ENCODE data around the gene CBFA2T2. TPM values are rescaled to one million over a fixed set of nuclear protein-coding genes. Genes with fewer than 3 reads are reported as not detected.
"Not testable (repeated sequence)": the region's sequence is repeated elsewhere in the genome, so short reads cannot be mapped to it uniquely, and the experiment has no call there.

The CBFA2T2 gene
- polyA plus RNA-seq, 1 donor from 2014 or later = 22.8 TPM

GRCh38 chr20:33561692-33562601 is 72.1 kb downstream of the CBFA2T2 start:
- H3K36me3 Mint-ChIP-seq = peaks cover 13% of the 10 kb centered on the region
- no peak overlapping the region for H3K27ac Mint-ChIP-seq

GRCh38 chr20:33563788-33564187 is 73.9 kb downstream of the CBFA2T2 start:
- H3K27ac Mint-ChIP-seq = peak overlapping the region in 1 of 3 donors; percentile 81
- H3K36me3 Mint-ChIP-seq = peaks cover 7% of the 10 kb centered on the region
- no peak overlapping the region for H3K4me3 Mint-ChIP-seq
- peaks cover 8 to 20% (median 14%) of the 10 kb centered on the region in 3 donors for H3K4me1 Mint-ChIP-seq
- H3K9me3 Mint-ChIP-seq = no peaks in the 10 kb centered on the region
- no peaks in the 10 kb centered on the region for H3K27me3 Mint-ChIP-seq

More at GRCh38 chr20:33561692-33562601, 72.1 kb downstream of the CBFA2T2 start:
- Mint-ChIP-seq H3K27me3 (no peaks in the 10 kb centered on the region), H3K9me3 (no peaks in the 10 kb centered on the region), H3K4me1 (peaks cover 6 to 9% (median 9%) of the 10 kb centered on the region in 3 donors), H3K4me3 (no peak overlapping the region)

GRCh38 chr20:33566781-33567603 is 77.1 kb downstream of the CBFA2T2 start:
- no peaks in the 10 kb centered on the region for H3K9me3 Mint-ChIP-seq
- H3K36me3 Mint-ChIP-seq = peaks cover 11% of the 10 kb centered on the region
- H3K4me3 Mint-ChIP-seq = no peak overlapping the region
- no peaks in the 10 kb centered on the region for H3K27me3 Mint-ChIP-seq
- H3K4me1 Mint-ChIP-seq = peaks cover 12 to 26% (median 26%) of the 10 kb centered on the region in 3 donors
- no peak overlapping the region for H3K27ac Mint-ChIP-seq

GRCh38 chr20:33567949-33568348 is 78.1 kb downstream of the CBFA2T2 start:
- Mint-ChIP-seq H3K27ac (no peak overlapping the region), H3K4me1 (peaks cover 15 to 33% (median 27%) of the 10 kb centered on the region in 3 donors), H3K9me3 (no peaks in the 10 kb centered on the region), H3K27me3 (no peaks in the 10 kb centered on the region), H3K36me3 (peaks cover 9% of the 10 kb centered on the region), H3K4me3 (peak overlapping the region in 1 of 4 donors; percentile 56)

- H3K4me3 Mint-ChIP-seq = peak overlapping the region in 2 of 4 donors; percentile 14 to 76
- H3K9me3 Mint-ChIP-seq = no peaks in the 10 kb centered on the region
- H3K27me3 Mint-ChIP-seq = no peaks in the 10 kb centered on the region
- H3K4me1 Mint-ChIP-seq = peaks cover 19 to 37% (median 29%) of the 10 kb centered on the region in 3 donors
- H3K27ac Mint-ChIP-seq = no peak overlapping the region
- peaks cover 9% of the 10 kb centered on the region for H3K36me3 Mint-ChIP-seq
These were observed 78.5 kb downstream of the CBFA2T2 start for GRCh38 chr20:33568378-33568777.

- H3K36me3 Mint-ChIP-seq = peaks cover 7% of the 10 kb centered on the region
- H3K27me3 Mint-ChIP-seq = no peaks in the 10 kb centered on the region
- H3K27ac Mint-ChIP-seq = no peak overlapping the region
- H3K4me3 Mint-ChIP-seq = peak overlapping the region in 2 of 4 donors; percentile 14 to 76
- peaks cover 19 to 37% (median 28%) of the 10 kb centered on the region in 3 donors for H3K4me1 Mint-ChIP-seq
- H3K9me3 Mint-ChIP-seq = no peaks in the 10 kb centered on the region
These were observed 79.2 kb downstream of the CBFA2T2 start for GRCh38 chr20:33568868-33569801.

GRCh38 chr20:33569802-33570391 is 80.0 kb downstream of the CBFA2T2 start:
- H3K27me3 Mint-ChIP-seq = no peaks in the 10 kb centered on the region
- H3K9me3 Mint-ChIP-seq = no peaks in the 10 kb centered on the region
- peak overlapping the region in 1 of 3 donors; percentile 9 for H3K27ac Mint-ChIP-seq
- peaks cover 7% of the 10 kb centered on the region for H3K36me3 Mint-ChIP-seq
- peak overlapping the region in 1 of 4 donors; percentile 20 for H3K4me3 Mint-ChIP-seq
- H3K4me1 Mint-ChIP-seq = peaks cover 19 to 37% (median 28%) of the 10 kb centered on the region in 3 donors

GRCh38 chr20:33570743-33571142 is 80.8 kb downstream of the CBFA2T2 start:
- Mint-ChIP-seq H3K4me3 (no peak overlapping the region), H3K4me1 (peaks cover 19 to 37% (median 28%) of the 10 kb centered on the region in 3 donors), H3K27ac (no peak overlapping the region), H3K27me3 (no peaks in the 10 kb centered on the region), H3K36me3 (peaks cover 7% of the 10 kb centered on the region), H3K9me3 (no peaks in the 10 kb centered on the region)

GRCh38 chr20:33573268-33573667 is 83.4 kb downstream of the CBFA2T2 start:
- not testable (repeated sequence) for H3K4me3 Mint-ChIP-seq, H3K27ac Mint-ChIP-seq, H3K36me3 Mint-ChIP-seq, H3K9me3 Mint-ChIP-seq, H3K27me3 Mint-ChIP-seq
- peaks cover 21 to 38% (median 29%) of the 10 kb centered on the region in 3 donors for H3K4me1 Mint-ChIP-seq

GRCh38 chr20:33575282-33575681 is 85.4 kb downstream of the CBFA2T2 start:
- Mint-ChIP-seq H3K4me1 (peaks cover 13 to 25% (median 15%) of the 10 kb centered on the region in 3 donors), H3K9me3 (no peaks in the 10 kb centered on the region), H3K36me3 (peaks cover 2% of the 10 kb centered on the region), H3K27me3 (no peaks in the 10 kb centered on the region), H3K4me3 (no peak overlapping the region), H3K27ac (no peak overlapping the region)

- H3K27ac Mint-ChIP-seq = no peak overlapping the region
- H3K4me3 Mint-ChIP-seq = no peak overlapping the region
These were observed 86.7 kb downstream of the CBFA2T2 start for GRCh38 chr20:33576432-33577125.

GRCh38 chr20:33578510-33578909 is 88.6 kb downstream of the CBFA2T2 start:
- no peaks in the 10 kb centered on the region for H3K9me3 Mint-ChIP-seq
- no peak overlapping the region for H3K4me3 Mint-ChIP-seq
- H3K27ac Mint-ChIP-seq = no peak overlapping the region
- H3K27me3 Mint-ChIP-seq = no peaks in the 10 kb centered on the region
- no peaks in the 10 kb centered on the region for H3K36me3 Mint-ChIP-seq
- H3K4me1 Mint-ChIP-seq = peaks cover 6 to 8% (median 7%) of the 10 kb centered on the region in 3 donors

More at GRCh38 chr20:33576432-33577125, 86.7 kb downstream of the CBFA2T2 start:
- Mint-ChIP-seq H3K36me3 (no peaks in the 10 kb centered on the region), H3K4me1 (peaks cover 11 to 20% (median 13%) of the 10 kb centered on the region in 3 donors), H3K9me3 (no peaks in the 10 kb centered on the region), H3K27me3 (no peaks in the 10 kb centered on the region)

- H3K27ac Mint-ChIP-seq = no peak overlapping the region
- no peak overlapping the region for H3K4me3 Mint-ChIP-seq
- H3K36me3 Mint-ChIP-seq = no peaks in the 10 kb centered on the region
- H3K4me1 Mint-ChIP-seq = peaks cover 0 to 4% (median 4%) of the 10 kb centered on the region in 3 donors
- H3K9me3 Mint-ChIP-seq = no peaks in the 10 kb centered on the region
- no peaks in the 10 kb centered on the region for H3K27me3 Mint-ChIP-seq
These were observed 93.2 kb downstream of the CBFA2T2 start for GRCh38 chr20:33583143-33583542.
